Neural cell (in vitro differentiated cells): ENCODE measurements around the gene CYB5RL. TPM values are rescaled to one million over a fixed set of nuclear protein-coding genes. Genes with fewer than 3 reads are reported as not detected.

Experiments used
- H2AFZ ChIP-seq: fragments of 200-600, 300-800 bp; sonication (generic), shearing (Covaris generic); 2 replicates; pipeline ENCODE4 v1.6.0; 2014; ENCODE audit warnings: low read depth, mild to moderate bottlenecking, antibody characterized with exemption, low read length, moderate library complexity
- H3F3A ChIP-seq: fragments of 200-600 bp; shearing (Covaris generic); 2 replicates; pipeline ENCODE4 v1.6.1; 2016; ENCODE audit warnings: mild to moderate bottlenecking, moderate library complexity, mixed read lengths, antibody characterized with exemption, low read length; ENCODE audit not compliant: insufficient read depth, poor library complexity, severe bottlenecking
- H3K27ac ChIP-seq: fragments of 200-600, 300-800 bp; sonication (generic), shearing (Covaris generic); 2 replicates; pipeline ENCODE4 v1.5.1; 2014; ENCODE audit warnings: mild to moderate bottlenecking, low read length, moderate library complexity
- H3K27me3 ChIP-seq: fragments of 300-800, 200-600 bp; sonication (generic), shearing (Covaris generic); 2 replicates; pipeline ENCODE4 v1.6.0; 2014; ENCODE audit warnings: mild to moderate bottlenecking, low read depth, low read length, moderate library complexity; ENCODE audit not compliant: insufficient read depth
- H3K36me3 ChIP-seq: fragments of 300-800, 200-600 bp; sonication (generic), shearing (Covaris generic); 2 replicates; pipeline ENCODE4 v1.5.1; 2014; ENCODE audit warnings: mild to moderate bottlenecking, antibody characterized with exemption, low read length, moderate library complexity; ENCODE audit not compliant: insufficient read depth
- H3K4me2 ChIP-seq: fragments of 300-800, 200-600 bp; sonication (generic), shearing (Covaris generic); 2 replicates; pipeline ENCODE4 v1.6.0; 2014; ENCODE audit warnings: mild to moderate bottlenecking, low read length
- H3K4me3 ChIP-seq: fragments of 300-800, 200-600 bp; sonication (generic), shearing (Covaris generic); 2 replicates; pipeline ENCODE4 v1.5.1; 2014; ENCODE audit warnings: mild to moderate bottlenecking, low read length, moderate library complexity
- H3K79me2 ChIP-seq: fragments of 200-600 bp; shearing (Covaris generic); replicated peaks from 2 replicates; pipeline ENCODE4 v1.6.0; 2014; ENCODE audit warnings: mild to moderate bottlenecking, low read length, moderate library complexity; ENCODE audit not compliant: insufficient read depth
- H3K9ac ChIP-seq: fragments of 300-800, 200-600 bp; sonication (generic), shearing (Covaris generic); 2 replicates; pipeline ENCODE4 v1.6.1; 2016; ENCODE audit warnings: mild to moderate bottlenecking, low read length, mixed read lengths
- H3K9me2 ChIP-seq: fragments of 200-600 bp; shearing (Covaris generic); 2 replicates; pipeline ENCODE4 v1.6.1; 2016; ENCODE audit warnings: mild to moderate bottlenecking, low read length, mixed read lengths; ENCODE audit not compliant: insufficient read depth
- H3K9me3 ChIP-seq: fragments of 200-600, 300-800 bp; sonication (generic), shearing (Covaris generic); 2 replicates; pipeline ENCODE4 v1.6.1; 2016; ENCODE audit warnings: mild to moderate bottlenecking, mixed run types, low read length, moderate library complexity, mixed read lengths
- H4K20me1 ChIP-seq: fragments of 200-600 bp; shearing (Covaris generic); 2 replicates; pipeline ENCODE4 v1.6.1; 2016; ENCODE audit warnings: mild to moderate bottlenecking, mixed run types; ENCODE audit not compliant: insufficient read depth
- EP300 ChIP-seq: fragments of 450-650 bp; conservative IDR thresholded peaks from 2 replicates; pipeline ENCODE4 v1.6.1; 2014; ENCODE audit warnings: antibody characterized with exemption, mild to moderate bottlenecking, moderate library complexity; ENCODE audit not compliant: poor library complexity, severe bottlenecking
- EZH2 ChIP-seq: fragments of 200-600, 300-800 bp; shearing (Covaris generic), sonication (generic); IDR thresholded peaks from 2 replicates; pipeline ENCODE4 v1.6.1; 2014; ENCODE audit warnings: antibody characterized with exemption, low read length, borderline replicate concordance, mild to moderate bottlenecking; ENCODE audit not compliant: insufficient read depth, poor library complexity, severe bottlenecking
- MXI1 ChIP-seq: fragments of 450-650 bp; conservative IDR thresholded peaks from 2 replicates; pipeline ENCODE4 v1.6.1; 2014; ENCODE audit warnings: antibody characterized with exemption, mild to moderate bottlenecking; ENCODE audit not compliant: poor library complexity, severe bottlenecking
- POLR2AphosphoS5 ChIP-seq: IDR thresholded peaks from 2 replicates; pipeline ENCODE4 v1.6.1; 2012
- RAD21 ChIP-seq: fragments of 450-650 bp; conservative IDR thresholded peaks from 2 replicates; pipeline ENCODE4 v1.6.1; 2014; ENCODE audit warnings: antibody characterized with exemption, mild to moderate bottlenecking, moderate library complexity
- SMC3 ChIP-seq: fragments of 450-650 bp; conservative IDR thresholded peaks from 2 replicates; pipeline ENCODE4 v1.6.1; 2014; ENCODE audit warnings: antibody characterized with exemption, mild to moderate bottlenecking, moderate library complexity; ENCODE audit not compliant: poor library complexity
- TAF1 ChIP-seq: IDR thresholded peaks from 2 replicates; pipeline ENCODE4 v1.6.1; 2012; ENCODE audit warnings: low read depth
- polyA plus RNA-seq: library from polyadenylated mRNA; depleted of rRNA; stranded (reverse); fragments of >200 nt; gene quantifications from 2 replicates; pipeline ENCODE4 v1.2.3, GENCODE V29; 2014
- TF ChIP-seq, protein P1 (sequence below): IDR thresholded peaks from 2 replicates; pipeline ENCODE4 v1.6.1; 2012; ENCODE audit warnings: borderline replicate concordance
- TF ChIP-seq, protein P2 (sequence below): fragments of 450-650 bp; IDR thresholded peaks from 2 replicates; pipeline ENCODE4 v1.5.1; 2014; ENCODE audit warnings: antibody characterized with exemption, mild to moderate bottlenecking, moderate library complexity; ENCODE audit not compliant: poor library complexity, severe bottlenecking

The CYB5RL gene
- polyA plus RNA-seq, 1 donor from 2014 or later: 1.6 TPM

- H3K9ac ChIP-seq: no peak overlapping the region
- H3K4me2 ChIP-seq: no peak overlapping the region
- no peak overlapping the region for H2AFZ ChIP-seq
- H3K27ac ChIP-seq: no peak overlapping the region
- no peak overlapping the region for H3K4me3 ChIP-seq
- H3K36me3 ChIP-seq: peaks cover 7% of the 10 kb centered on the region
- H3F3A ChIP-seq: no peaks in the 10 kb centered on the region
- no peaks in the 10 kb centered on the region for H3K9me2 ChIP-seq
- no peaks in the 10 kb centered on the region for H3K9me3 ChIP-seq
- TF ChIP-seq TAF1 (no peak), EZH2 (no peak), SMC3 (no peak), RAD21 (no peak), POLR2AphosphoS5 (no peak), MXI1 (no peak), EP300 (no peak)
- TF ChIP-seq, protein P1, sequence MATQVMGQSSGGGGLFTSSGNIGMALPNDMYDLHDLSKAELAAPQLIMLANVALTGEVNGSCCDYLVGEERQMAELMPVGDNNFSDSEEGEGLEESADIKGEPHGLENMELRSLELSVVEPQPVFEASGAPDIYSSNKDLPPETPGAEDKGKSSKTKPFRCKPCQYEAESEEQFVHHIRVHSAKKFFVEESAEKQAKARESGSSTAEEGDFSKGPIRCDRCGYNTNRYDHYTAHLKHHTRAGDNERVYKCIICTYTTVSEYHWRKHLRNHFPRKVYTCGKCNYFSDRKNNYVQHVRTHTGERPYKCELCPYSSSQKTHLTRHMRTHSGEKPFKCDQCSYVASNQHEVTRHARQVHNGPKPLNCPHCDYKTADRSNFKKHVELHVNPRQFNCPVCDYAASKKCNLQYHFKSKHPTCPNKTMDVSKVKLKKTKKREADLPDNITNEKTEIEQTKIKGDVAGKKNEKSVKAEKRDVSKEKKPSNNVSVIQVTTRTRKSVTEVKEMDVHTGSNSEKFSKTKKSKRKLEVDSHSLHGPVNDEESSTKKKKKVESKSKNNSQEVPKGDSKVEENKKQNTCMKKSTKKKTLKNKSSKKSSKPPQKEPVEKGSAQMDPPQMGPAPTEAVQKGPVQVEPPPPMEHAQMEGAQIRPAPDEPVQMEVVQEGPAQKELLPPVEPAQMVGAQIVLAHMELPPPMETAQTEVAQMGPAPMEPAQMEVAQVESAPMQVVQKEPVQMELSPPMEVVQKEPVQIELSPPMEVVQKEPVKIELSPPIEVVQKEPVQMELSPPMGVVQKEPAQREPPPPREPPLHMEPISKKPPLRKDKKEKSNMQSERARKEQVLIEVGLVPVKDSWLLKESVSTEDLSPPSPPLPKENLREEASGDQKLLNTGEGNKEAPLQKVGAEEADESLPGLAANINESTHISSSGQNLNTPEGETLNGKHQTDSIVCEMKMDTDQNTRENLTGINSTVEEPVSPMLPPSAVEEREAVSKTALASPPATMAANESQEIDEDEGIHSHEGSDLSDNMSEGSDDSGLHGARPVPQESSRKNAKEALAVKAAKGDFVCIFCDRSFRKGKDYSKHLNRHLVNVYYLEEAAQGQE: no peak
- TF ChIP-seq, protein P2, sequence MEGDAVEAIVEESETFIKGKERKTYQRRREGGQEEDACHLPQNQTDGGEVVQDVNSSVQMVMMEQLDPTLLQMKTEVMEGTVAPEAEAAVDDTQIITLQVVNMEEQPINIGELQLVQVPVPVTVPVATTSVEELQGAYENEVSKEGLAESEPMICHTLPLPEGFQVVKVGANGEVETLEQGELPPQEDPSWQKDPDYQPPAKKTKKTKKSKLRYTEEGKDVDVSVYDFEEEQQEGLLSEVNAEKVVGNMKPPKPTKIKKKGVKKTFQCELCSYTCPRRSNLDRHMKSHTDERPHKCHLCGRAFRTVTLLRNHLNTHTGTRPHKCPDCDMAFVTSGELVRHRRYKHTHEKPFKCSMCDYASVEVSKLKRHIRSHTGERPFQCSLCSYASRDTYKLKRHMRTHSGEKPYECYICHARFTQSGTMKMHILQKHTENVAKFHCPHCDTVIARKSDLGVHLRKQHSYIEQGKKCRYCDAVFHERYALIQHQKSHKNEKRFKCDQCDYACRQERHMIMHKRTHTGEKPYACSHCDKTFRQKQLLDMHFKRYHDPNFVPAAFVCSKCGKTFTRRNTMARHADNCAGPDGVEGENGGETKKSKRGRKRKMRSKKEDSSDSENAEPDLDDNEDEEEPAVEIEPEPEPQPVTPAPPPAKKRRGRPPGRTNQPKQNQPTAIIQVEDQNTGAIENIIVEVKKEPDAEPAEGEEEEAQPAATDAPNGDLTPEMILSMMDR: no peak
- no peaks in the 10 kb centered on the region for H3K27me3 ChIP-seq
- H4K20me1 ChIP-seq: no peaks in the 10 kb centered on the region
- no peaks in the 10 kb centered on the region for H3K79me2 ChIP-seq
Observed at GRCh38 chr1:54221867-54222484, 22.1 kb upstream of the CYB5RL start.

GRCh38 chr1:54221113-54221834 is 21.4 kb upstream of the CYB5RL start:
- no peak overlapping the region for H2AFZ ChIP-seq
- H3K9me2 ChIP-seq: no peaks in the 10 kb centered on the region
- H3F3A ChIP-seq: no peaks in the 10 kb centered on the region
- no peak for TF ChIP-seq TAF1
- TF ChIP-seq, protein P1: no peak
- no peak for TF ChIP-seq POLR2AphosphoS5
- TF ChIP-seq EP300: no peak
- no peak for TF ChIP-seq MXI1
- no peak for TF ChIP-seq RAD21
- TF ChIP-seq EZH2: no peak
- no peak for TF ChIP-seq SMC3
- TF ChIP-seq, protein P2: no peak
- H3K9ac ChIP-seq: no peak overlapping the region
- no peak overlapping the region for H3K27ac ChIP-seq
- no peaks in the 10 kb centered on the region for H3K27me3 ChIP-seq
- no peak overlapping the region for H3K4me3 ChIP-seq
- peaks cover 9% of the 10 kb centered on the region for H3K36me3 ChIP-seq
- no peaks in the 10 kb centered on the region for H4K20me1 ChIP-seq
- no peaks in the 10 kb centered on the region for H3K9me3 ChIP-seq
- no peak overlapping the region for H3K4me2 ChIP-seq
- H3K79me2 ChIP-seq: no peaks in the 10 kb centered on the region
